ENCODE measurements around the gene SMU1. TPM values are rescaled to one million over a fixed set of nuclear protein-coding genes. Genes with fewer than 3 reads are reported as not detected.
A peak's percentile ranks its signal among the peaks of the same experiment; 100 is the strongest.

Gene SMU1
- total and polyA plus RNA-seq, 2 donors (not counting 1 experiment from before 2014, with no cell fraction given) = 19.1 to 31.0 TPM

GRCh38 chr9:33105504-33105903 lies 29.0 kb upstream of the SMU1 start:
- no peak for TF ChIP-seq CTCF (conservative IDR thresholded peaks at IDR 0.05 in 1 of 2, IDR thresholded peaks at IDR 0.05 in 1 of 2; ENCODE audit: low read depth in 1 of 2, low read length in 2 of 2)
- no peak for TF ChIP-seq EZH2 (IDR thresholded peaks at IDR 0.05; ENCODE audit: low read length, missing control alignments)
- Histone ChIP-seq H3K4me2 (ENCODE audit: extremely low read depth, insufficient read depth, low read length) (no peak overlapping the region), H3K4me1 (ENCODE audit: control insufficient read depth, extremely low read depth, insufficient read depth, low read length) (peaks cover 22% of the 10 kb centered on the region), H3K27me3 (ENCODE audit: control insufficient read depth, insufficient read depth, low read length) (no peaks in the 10 kb centered on the region), H3K9me3 (ENCODE audit: control insufficient read depth, insufficient read depth, low read depth, low read length) (no peaks in the 10 kb centered on the region), H3K27ac (ENCODE audit: insufficient read depth, low read length) (no peak overlapping the region), H3K79me2 (ENCODE audit: control insufficient read depth, insufficient read depth, low read length) (no peaks in the 10 kb centered on the region), H4K20me1 (ENCODE audit: control insufficient read depth, extremely low read depth, insufficient read depth, low read length) (no peaks in the 10 kb centered on the region), H2AFZ (ENCODE audit: low read length) (no peak overlapping the region), H3K36me3 (ENCODE audit: control insufficient read depth, insufficient read depth, low read length) (no peaks in the 10 kb centered on the region), H3K4me3 (replicated peaks in 1 of 4; ENCODE audit: control extremely low read depth in 1 of 4, insufficient read depth in 1 of 4, low read depth in 3 of 4, low read length in 4 of 4) (no peak overlapping the region), H3K9ac (ENCODE audit: insufficient read depth, low read length) (no peak overlapping the region)
- peak in 1 of 2 donors; percentile 22 for DNase-seq (ENCODE audit: low read depth in 2 of 2)

- Histone ChIP-seq H3K4me1 (ENCODE audit: control insufficient read depth, extremely low read depth, insufficient read depth, low read length) (peaks cover 22% of the 10 kb centered on the region), H3K27ac (ENCODE audit: insufficient read depth, low read length) (no peak overlapping the region), H3K9me3 (ENCODE audit: control insufficient read depth, insufficient read depth, low read depth, low read length) (no peaks in the 10 kb centered on the region)
These were observed 27.9 kb upstream of the SMU1 start for GRCh38 chr9:33104401-33104800.

GRCh38 chr9:33103501-33104281 lies 27.2 kb upstream of the SMU1 start:
- no peak overlapping the region for H3K9ac ChIP-seq (ENCODE audit: insufficient read depth, low read length)
- H3K4me3 ChIP-seq (replicated peaks in 1 of 4; ENCODE audit: control extremely low read depth in 1 of 4, insufficient read depth in 1 of 4, low read depth in 3 of 4, low read length in 4 of 4) = no peak overlapping the region
- no peaks in the 10 kb centered on the region for H3K9me3 ChIP-seq (ENCODE audit: control insufficient read depth, insufficient read depth, low read depth, low read length)
- H3K79me2 ChIP-seq (ENCODE audit: control insufficient read depth, insufficient read depth, low read length) = no peaks in the 10 kb centered on the region
- no peaks in the 10 kb centered on the region for H3K27me3 ChIP-seq (ENCODE audit: control insufficient read depth, insufficient read depth, low read length)
- H3K36me3 ChIP-seq (ENCODE audit: control insufficient read depth, insufficient read depth, low read length) = no peaks in the 10 kb centered on the region
- TF ChIP-seq EZH2 (IDR thresholded peaks at IDR 0.05; ENCODE audit: low read length, missing control alignments) (no peak), CTCF (conservative IDR thresholded peaks at IDR 0.05 in 1 of 2, IDR thresholded peaks at IDR 0.05 in 1 of 2; ENCODE audit: low read depth in 1 of 2, low read length in 2 of 2) (no peak)
- H3K4me2 ChIP-seq (ENCODE audit: extremely low read depth, insufficient read depth, low read length) = no peak overlapping the region
- DNase-seq (ENCODE audit: low read depth in 2 of 2) = peak in 1 of 2 donors; percentile 87
- H2AFZ ChIP-seq (ENCODE audit: low read length) = no peak overlapping the region
- H4K20me1 ChIP-seq (ENCODE audit: control insufficient read depth, extremely low read depth, insufficient read depth, low read length) = no peaks in the 10 kb centered on the region
- H3K4me1 ChIP-seq (ENCODE audit: control insufficient read depth, extremely low read depth, insufficient read depth, low read length) = peaks cover 22% of the 10 kb centered on the region
- H3K27ac ChIP-seq (ENCODE audit: insufficient read depth, low read length) = no peak overlapping the region

More at GRCh38 chr9:33104401-33104800, 27.9 kb upstream of the SMU1 start:
- H3K79me2 ChIP-seq (ENCODE audit: control insufficient read depth, insufficient read depth, low read length) = no peaks in the 10 kb centered on the region
- H3K36me3 ChIP-seq (ENCODE audit: control insufficient read depth, insufficient read depth, low read length) = no peaks in the 10 kb centered on the region
- no peak for TF ChIP-seq CTCF (conservative IDR thresholded peaks at IDR 0.05 in 1 of 2, IDR thresholded peaks at IDR 0.05 in 1 of 2; ENCODE audit: low read depth in 1 of 2, low read length in 2 of 2)
- TF ChIP-seq EZH2 (IDR thresholded peaks at IDR 0.05; ENCODE audit: low read length, missing control alignments) = no peak
- H4K20me1 ChIP-seq (ENCODE audit: control insufficient read depth, extremely low read depth, insufficient read depth, low read length) = no peaks in the 10 kb centered on the region
- no peak overlapping the region for H3K4me3 ChIP-seq (replicated peaks in 1 of 4; ENCODE audit: control extremely low read depth in 1 of 4, insufficient read depth in 1 of 4, low read depth in 3 of 4, low read length in 4 of 4)
- no peak overlapping the region for H2AFZ ChIP-seq (ENCODE audit: low read length)
- DNase-seq (ENCODE audit: low read depth in 2 of 2) = no peak
- no peak overlapping the region for H3K4me2 ChIP-seq (ENCODE audit: extremely low read depth, insufficient read depth, low read length)
- H3K27me3 ChIP-seq (ENCODE audit: control insufficient read depth, insufficient read depth, low read length) = no peaks in the 10 kb centered on the region
- no peak overlapping the region for H3K9ac ChIP-seq (ENCODE audit: insufficient read depth, low read length)
